ENCODE results near the gene PLGRKT.
A peak's percentile ranks its signal among the peaks of the same experiment; 100 is the strongest.
"Not testable (repeated sequence)": the region's sequence is repeated elsewhere in the genome, so short reads cannot be mapped to it uniquely, and the experiment has no call there.

PLGRKT gene

DNA sequence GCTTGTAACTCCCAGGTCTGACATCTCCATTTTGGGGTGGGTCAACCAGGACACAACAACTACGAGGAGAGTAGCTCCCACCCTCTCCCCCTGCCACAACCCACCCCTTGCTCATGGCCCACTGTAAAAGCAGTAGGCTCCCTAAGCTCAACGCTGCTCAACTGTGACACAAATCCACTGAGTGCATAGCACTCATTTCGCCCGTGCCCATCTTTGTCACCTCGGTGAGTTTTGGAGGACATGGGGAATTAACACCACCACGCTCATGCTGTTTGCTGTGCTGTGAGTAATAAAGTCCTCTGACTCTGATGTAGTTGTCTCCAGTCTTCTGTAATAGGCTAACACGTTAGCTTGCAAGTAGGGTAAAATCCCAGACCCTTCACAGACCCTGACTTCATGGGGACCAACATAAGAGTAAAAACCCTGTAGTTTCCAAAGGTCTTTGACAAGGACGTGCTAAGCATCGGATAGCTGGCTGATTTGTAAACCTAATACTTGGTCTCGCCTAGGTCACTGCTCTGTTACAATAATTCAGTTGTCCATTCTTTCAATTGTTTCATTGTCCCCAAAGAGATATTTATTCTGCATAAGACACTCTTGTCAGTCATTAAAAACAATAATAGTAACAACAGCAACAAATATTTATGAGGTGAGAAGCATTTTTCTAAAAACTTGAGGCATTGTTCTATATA lies 7.7 kb downstream of the PLGRKT start:
- DNase-seq, result no peak

DNA sequence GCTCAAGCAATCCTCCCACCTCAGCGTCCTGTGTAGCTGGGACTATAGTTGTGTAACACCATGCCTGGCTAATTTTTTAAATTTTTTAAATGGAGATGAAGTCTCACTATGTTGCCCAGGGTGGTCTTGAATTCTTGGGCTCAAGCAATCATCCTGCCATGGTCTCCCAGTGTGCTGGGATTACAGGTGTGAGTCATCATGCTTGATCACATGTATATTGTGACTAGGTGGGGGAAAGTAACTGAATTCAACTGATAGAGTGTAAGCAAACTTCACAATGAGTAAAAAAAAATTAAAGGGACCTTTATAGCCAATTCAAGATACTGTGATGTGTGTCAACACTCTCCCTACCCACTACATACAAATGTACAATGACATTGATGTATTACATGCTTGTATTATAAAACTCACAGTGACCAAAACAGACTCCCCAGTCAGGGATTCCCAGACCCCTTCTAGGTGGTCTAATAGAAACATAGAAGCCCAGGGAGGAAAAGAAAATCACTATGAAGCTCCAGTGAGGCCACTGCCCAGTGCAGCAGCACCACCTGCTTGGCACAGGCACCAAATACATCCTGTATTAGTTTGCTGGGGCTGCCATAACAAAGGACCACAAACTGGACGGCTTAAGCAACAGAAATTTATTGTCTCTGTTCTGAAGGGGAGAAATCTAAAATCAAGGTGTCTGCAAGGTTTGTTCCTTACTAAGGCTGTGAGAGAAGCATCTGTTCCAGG lies 8.8 kb downstream of the PLGRKT start:
- DNase-seq, result no peak

- no peak for DNase-seq
Observed at GRCh38 chr9:5428172-5428571, 9.6 kb downstream of the PLGRKT start.

- no peak for DNase-seq
Observed at GRCh38 chr9:5427005-5427404, 10.7 kb downstream of the PLGRKT start.

- DNase-seq, result peak; percentile 43
Observed at GRCh38 chr9:5425006-5425628, 12.6 kb downstream of the PLGRKT start.

DNA sequence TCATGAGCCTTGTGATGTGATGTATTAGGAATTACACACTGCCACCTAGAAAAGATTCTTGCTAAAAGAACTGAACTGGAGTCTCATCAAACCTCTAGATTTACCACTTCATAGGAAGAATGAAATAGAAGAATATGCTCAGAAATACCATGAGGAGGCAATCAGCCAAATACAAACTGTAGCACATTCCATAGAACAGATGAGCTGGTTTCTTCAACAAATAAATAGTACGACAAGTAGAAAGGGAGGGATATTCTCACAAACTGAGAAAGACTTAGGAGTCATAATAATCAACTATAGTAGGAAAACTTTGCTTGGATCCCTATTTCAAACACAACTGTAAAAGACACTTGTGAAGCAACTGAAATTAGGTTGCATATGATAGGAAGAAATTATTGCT lies 15.4 kb downstream of the PLGRKT start:
- no peak for DNase-seq

DNA sequence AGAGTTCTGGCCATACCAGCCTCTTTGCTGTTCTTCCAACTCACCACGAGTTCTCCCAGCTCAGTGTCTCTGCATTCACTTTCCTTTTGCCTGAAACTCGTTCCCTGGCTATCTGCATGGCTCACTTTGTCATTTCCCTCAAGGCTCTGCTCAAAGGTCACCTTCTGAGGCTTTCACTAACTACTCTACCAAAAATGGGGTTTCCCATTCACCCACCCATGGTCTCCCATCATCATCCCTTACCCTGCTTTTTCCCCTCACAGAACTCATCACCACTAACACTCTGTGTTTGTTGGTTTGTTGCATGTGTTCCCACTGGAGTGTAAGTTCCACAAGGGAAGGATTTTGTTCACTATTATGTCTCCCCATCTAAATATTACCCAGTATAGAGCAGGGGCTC lies 16.6 kb downstream of the PLGRKT start:
- DNase-seq, result no peak

GRCh38 chr9:5419987-5420386 lies 17.7 kb downstream of the PLGRKT start:
- DNase-seq, result no peak

GRCh38 chr9:5418481-5418880 lies 19.2 kb downstream of the PLGRKT start:
- DNase-seq, result no peak

GRCh38 chr9:5416953-5417352 lies 20.8 kb downstream of the PLGRKT start:
- DNase-seq, result no peak

DNA sequence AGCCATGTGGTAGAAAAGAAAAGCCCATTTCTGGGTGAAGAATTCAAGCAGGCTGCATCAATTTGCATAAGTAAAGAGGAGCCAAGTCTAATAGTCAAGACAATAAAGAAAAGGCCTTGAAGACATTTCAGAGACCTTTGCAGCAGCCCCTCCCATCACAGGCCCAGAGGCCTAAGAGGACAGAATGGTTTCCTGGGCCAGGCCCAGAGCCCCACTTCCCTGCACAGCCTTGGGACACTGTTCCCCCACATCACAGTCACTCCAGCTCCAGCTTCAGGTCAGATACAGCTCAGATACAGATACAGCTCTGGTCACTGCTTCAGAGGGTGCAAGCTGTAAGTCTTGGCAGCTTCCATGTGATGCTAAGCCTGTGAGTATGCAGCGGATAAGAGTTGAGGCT lies 29.1 kb downstream of the PLGRKT start:
- DNase-seq, result no peak

DNA sequence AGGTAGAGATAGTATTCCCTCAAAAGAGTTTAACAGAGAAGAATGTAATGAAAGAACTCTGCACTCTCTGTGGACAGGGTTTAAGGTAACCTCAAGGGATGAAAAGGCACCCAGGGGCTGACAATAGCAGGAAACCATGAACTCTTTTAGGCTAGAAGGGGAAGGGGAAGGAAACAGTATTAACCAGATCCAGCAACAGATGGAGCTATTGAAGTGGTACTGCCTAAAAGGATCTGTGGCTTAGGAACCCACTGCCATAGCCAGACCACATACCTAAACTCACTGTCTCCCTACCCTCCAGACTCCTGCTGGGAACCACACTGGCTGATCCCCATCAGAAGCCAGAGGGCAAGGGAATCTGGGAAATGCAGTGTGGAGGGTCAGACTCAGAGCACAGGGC lies 35.5 kb downstream of the PLGRKT start:
- no peak for DNase-seq

DNA sequence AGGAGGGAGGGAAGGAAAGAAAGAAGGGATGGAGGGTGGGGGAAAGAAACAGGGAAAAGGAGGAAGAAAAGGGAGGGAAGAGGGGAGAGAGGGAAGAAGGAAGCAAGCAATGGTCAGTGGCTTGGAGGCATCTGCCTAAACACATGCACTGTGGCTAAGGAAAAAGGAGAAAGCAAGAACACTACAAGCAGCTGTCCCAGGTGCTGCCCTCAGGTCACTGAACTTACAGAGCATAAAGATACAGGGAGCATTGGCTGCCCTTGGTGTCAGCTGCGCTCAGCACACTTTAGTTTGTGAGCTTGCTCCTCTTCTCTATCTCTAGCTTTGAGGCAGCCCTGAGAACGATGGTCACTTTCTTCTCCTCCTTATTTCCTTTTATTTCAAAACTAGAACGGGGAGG lies 40.2 kb downstream of the PLGRKT start:
- not testable (repeated sequence) for DNase-seq

- DNase-seq, result no peak
Observed at GRCh38 chr9:5395428-5395827, 42.3 kb downstream of the PLGRKT start.

DNA sequence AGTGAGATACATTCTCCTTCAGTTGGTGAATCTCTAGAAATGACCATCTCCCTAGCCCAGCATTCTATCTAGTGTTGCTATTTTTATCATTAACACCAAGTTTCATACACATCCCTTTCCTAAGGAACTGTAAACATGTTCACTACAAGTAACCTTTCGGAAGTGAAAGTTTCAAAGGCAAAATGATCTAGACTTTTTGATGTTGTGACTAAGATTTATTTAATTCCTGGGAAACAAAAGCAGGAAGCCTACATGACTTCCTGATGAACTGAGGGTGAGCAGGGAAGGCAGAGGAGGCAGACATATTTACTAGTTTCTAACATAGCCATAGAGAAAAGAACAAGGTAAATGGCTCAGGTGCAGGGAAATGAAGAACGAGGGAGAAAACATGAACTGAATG lies 43.7 kb downstream of the PLGRKT start:
- DNase-seq, result not testable (repeated sequence)

GRCh38 chr9:5393497-5393896 lies 44.2 kb downstream of the PLGRKT start:
- DNase-seq, result no peak

- no peak for DNase-seq
Observed at GRCh38 chr9:5392285-5392684, 45.4 kb downstream of the PLGRKT start.

GRCh38 chr9:5389109-5389732 lies 48.5 kb downstream of the PLGRKT start:
- DNase-seq, result no peak

GRCh38 chr9:5388026-5388819 lies 49.5 kb downstream of the PLGRKT start:
- peak; percentile 9 for DNase-seq

GRCh38 chr9:5384436-5384835 lies 53.3 kb downstream of the PLGRKT start:
- no peak for DNase-seq

- no peak for DNase-seq
Observed at GRCh38 chr9:5382479-5382878, 55.2 kb downstream of the PLGRKT start.

- no peak for DNase-seq
Observed at GRCh38 chr9:5375790-5376477, 61.8 kb downstream of the PLGRKT start.
